ENCODE results near the gene PPM1E.

DNA sequence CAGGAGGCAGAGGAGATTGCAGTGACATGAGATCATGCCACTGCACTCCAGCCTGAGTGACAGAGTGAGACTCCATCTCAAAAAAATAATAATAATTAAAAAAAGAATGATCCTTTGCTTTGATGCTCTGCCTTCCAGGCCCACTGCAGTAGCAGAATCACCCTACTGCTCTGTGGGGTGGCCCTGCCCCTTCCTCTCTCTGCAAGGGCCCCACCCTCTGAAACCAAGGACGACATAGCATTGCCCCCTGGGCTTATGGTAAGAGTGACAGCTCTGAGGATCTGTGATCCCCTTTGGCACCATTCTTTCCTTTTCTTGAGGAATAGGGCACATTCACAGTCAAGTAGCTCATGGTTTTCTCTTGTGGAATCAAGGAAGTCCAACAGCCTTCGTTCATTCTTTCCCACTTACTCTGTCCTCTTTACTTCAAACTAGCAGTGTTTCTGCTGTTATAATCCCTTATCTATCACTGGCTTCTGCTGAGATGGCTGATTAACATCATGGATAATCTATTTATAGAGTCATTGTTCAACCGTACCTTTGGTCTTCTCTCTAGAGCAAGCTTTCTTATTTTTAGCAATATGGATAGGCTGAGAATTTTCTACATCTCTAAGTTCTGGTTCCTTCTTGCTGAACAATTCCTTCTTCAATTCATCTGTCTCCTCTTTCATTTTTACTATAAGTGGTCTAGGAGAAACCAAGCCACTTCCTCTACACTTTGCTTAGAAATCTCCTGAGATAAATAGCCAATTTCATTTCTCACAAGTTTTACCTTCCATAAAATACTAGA lies 49.1 kb upstream of the PPM1E start:
- TF ChIP-seq ELF4 (IDR thresholded peaks at IDR 0.05): no peak
- TF ChIP-seq FOXK2 (IDR thresholded peaks at IDR 0.05): no peak
- TF ChIP-seq TARDBP (IDR thresholded peaks at IDR 0.05): no peak
- TF ChIP-seq SP1 (IDR thresholded peaks at IDR 0.05): no peak
- TF ChIP-seq SUZ12 (IDR thresholded peaks at IDR 0.05): no peak
- no peak for TF ChIP-seq NFRKB (IDR thresholded peaks at IDR 0.05)
- no peak for TF ChIP-seq ARNT (IDR thresholded peaks at IDR 0.05)
- TF ChIP-seq ZNF384 (IDR thresholded peaks at IDR 0.05): no peak
- no peak for TF ChIP-seq CTBP1 (IDR thresholded peaks at IDR 0.05; ENCODE audit: borderline replicate concordance)
